Uterus (tissue), 2 donors: ENCODE results near the gene AZU1.

Experiments
- CTCF ChIP-seq, 4 experiments: fragments of 200-600 bp in 2 of 4; fragments of 450-650 bp in 2 of 4; sonication (generic) in 2 of 4; IDR thresholded peaks; one replicate each; pipeline ENCODE4 v1.5.1; 2016 to 2019; ENCODE audit warnings: antibody characterized with exemption in 4 of 4, mild to moderate bottlenecking in 2 of 4, moderate library complexity in 1 of 4
- POLR2A ChIP-seq, 2 donors: fragments of 450-650 bp; IDR thresholded peaks; one replicate each; pipeline ENCODE4 v1.6.1; 2016; ENCODE audit warnings: antibody characterized with exemption in 2 of 2, mild to moderate bottlenecking in 1 of 2, moderate library complexity in 1 of 2

- TF ChIP-seq CTCF (IDR thresholded peaks at IDR 0.05) (no peak), POLR2A (IDR thresholded peaks at IDR 0.05) (no peak)
These were observed 325 bp upstream of the AZU1 start for GRCh38 chr19:827314-827709.
